Thyroid gland (tissue), 4 donors: Measurements from ENCODE around the gene GRIK4.

Source experiments
- CTCF ChIP-seq, 6 experiments: fragments of 200-600 bp in 3 of 6; fragments of 450-650 bp in 3 of 6; sonication (generic) in 3 of 6; IDR thresholded peaks; one replicate each; pipeline ENCODE4 v1.5.1; 2016 to 2019; ENCODE audit warnings: antibody characterized with exemption in 6 of 6, mild to moderate bottlenecking in 2 of 6, inconsistent platforms in 1 of 6, moderate library complexity in 1 of 6
- POLR2A ChIP-seq, 2 donors: fragments of 450-650 bp; IDR thresholded peaks; one replicate each; pipeline ENCODE4 v1.6.1; 2017; ENCODE audit warnings: antibody characterized with exemption in 2 of 2, mild to moderate bottlenecking in 2 of 2, moderate library complexity in 1 of 2

GRCh38 chr11:120517390-120517761 lies 5.8 kb downstream of the GRIK4 start:
- no peak for TF ChIP-seq CTCF (IDR thresholded peaks at IDR 0.05)
- TF ChIP-seq POLR2A (IDR thresholded peaks at IDR 0.05), result no peak
